Panc1 (cell line): Measurements from ENCODE around the gene DPYD. TPM values are rescaled to one million over a fixed set of nuclear protein-coding genes. Genes with fewer than 3 reads are reported as not detected.

Experiments
- ATAC-seq: fragments of 200-7000 bp; cut with Tn5 transposase; 2 replicates; pipeline ENCODE4 v1.9.1; 2020; ENCODE audit warnings: mild to moderate bottlenecking, moderate library complexity
- BruUV-seq: library from RNA; stranded (reverse); fragments of 400-500 nt; replicated peaks from 2 replicates; lab custom pipeline; 2021; lab: Mats Ljungman, UMichigan
- CTCF ChIA-PET: fragments of 300-600 bp; sonication (Branson Sonifier 250); formaldehyde crosslinking; loops from one replicate; lab custom pipeline; 2022; ENCODE audit warnings: antibody characterized with exemption; lab: Charles Lee
- POLR2A ChIA-PET: fragments of 300-600 bp; sonication (Branson Sonifier 250); formaldehyde crosslinking; loops from one replicate; lab custom pipeline; 2022; ENCODE audit warnings: antibody characterized with exemption; lab: Charles Lee
- DNase-seq: peaks from one replicate; pipeline ENCODE4 v3.0.0-alpha.2; 2010; ENCODE audit warnings: low read depth, low spot score
- H3K27ac ChIP-seq: 2 replicates; pipeline ENCODE4 v1.5.1; 2011; ENCODE audit warnings: mild to moderate bottlenecking, low read length, inconsistent platforms
- H3K27me3 ChIP-seq: fragments of 200-500 bp; sonication (Bioruptor generic); 2 replicates; pipeline ENCODE4 v1.6.0; 2014; ENCODE audit warnings: low read length, inconsistent platforms; ENCODE audit not compliant: control insufficient read depth, insufficient read depth
- H3K36me3 ChIP-seq: fragments of 200-500 bp; sonication (Bioruptor generic); 2 replicates; pipeline ENCODE4 v1.5.1; 2014; ENCODE audit warnings: inconsistent platforms, mild to moderate bottlenecking, low read length, moderate library complexity; ENCODE audit not compliant: control insufficient read depth, insufficient read depth
- H3K4me1 ChIP-seq: 2 replicates; pipeline ENCODE4 v1.5.1; 2011; ENCODE audit warnings: inconsistent platforms, mild to moderate bottlenecking, low read length, moderate library complexity; ENCODE audit not compliant: control insufficient read depth, insufficient read depth
- H3K4me3 ChIP-seq, 2 experiments: 2 replicates each; pipeline ENCODE4 v1.5.1; 2011 to 2012; ENCODE audit warnings: low read depth in 2 of 2, low read length in 2 of 2, mild to moderate bottlenecking in 2 of 2, inconsistent platforms in 1 of 2, moderate library complexity in 1 of 2
- H3K9me3 ChIP-seq: fragments of 200-500 bp; sonication (Bioruptor generic); 2 replicates; pipeline ENCODE4 v1.5.1; 2014; ENCODE audit warnings: low read depth, mild to moderate bottlenecking, inconsistent platforms, low read length, moderate library complexity; ENCODE audit not compliant: control insufficient read depth, insufficient read depth
- POLR2AphosphoS5 ChIP-seq: IDR thresholded peaks from 2 replicates; pipeline ENCODE4 v1.6.1; 2012; ENCODE audit warnings: mild to moderate bottlenecking, low read depth, low read length, moderate library complexity
- SIN3A ChIP-seq: IDR thresholded peaks from 2 replicates; pipeline ENCODE4 v1.6.1; 2012; ENCODE audit warnings: low read depth, mild to moderate bottlenecking, low read length, moderate library complexity, borderline replicate concordance; ENCODE audit not compliant: insufficient read depth
- TCF7L2 ChIP-seq: IDR thresholded peaks from 2 replicates; pipeline ENCODE4 v1.6.1; 2011; ENCODE audit warnings: mild to moderate bottlenecking, low read depth, low read length, inconsistent platforms
- in situ Hi-C: cut with HindIII; loops from 2 replicates; pipeline ENCODE4 v1.10.0; 2016; ENCODE audit warnings: low sequenced_read_pairs, low pct_unique_long_range_greater_than_20kb
- intact Hi-C: fragments of 100-400 bp; cut with micrococcal nuclease; formaldehyde crosslinking; loops from one replicate; pipeline ENCODE4 v1.10.0; 2022; ENCODE audit not compliant: unreplicated experiment
- total RNA-seq: library from RNA; stranded (reverse); gene quantifications from one replicate; pipeline ENCODE4 v1.2.1, GENCODE V29; 2021; ENCODE audit not compliant: unreplicated experiment
- TF ChIP-seq, protein P1 (sequence below): fragments of 450-650 bp; IDR thresholded peaks from 2 replicates; pipeline ENCODE4 v1.5.1; 2017; ENCODE audit warnings: mild to moderate bottlenecking
- TF ChIP-seq, protein P2 (sequence below), 2 experiments: IDR thresholded peaks; 2 replicates each; pipeline ENCODE4 v1.6.1; 2011 to 2012; ENCODE audit warnings: low read depth in 2 of 2, control low read depth in 1 of 2, low read length in 1 of 2, mild to moderate bottlenecking in 1 of 2, moderate library complexity in 1 of 2; ENCODE audit not compliant: insufficient read depth in 1 of 2

The DPYD gene
- total RNA-seq, 1 experiment from 2014 or later, result 2.0 TPM

DNA sequence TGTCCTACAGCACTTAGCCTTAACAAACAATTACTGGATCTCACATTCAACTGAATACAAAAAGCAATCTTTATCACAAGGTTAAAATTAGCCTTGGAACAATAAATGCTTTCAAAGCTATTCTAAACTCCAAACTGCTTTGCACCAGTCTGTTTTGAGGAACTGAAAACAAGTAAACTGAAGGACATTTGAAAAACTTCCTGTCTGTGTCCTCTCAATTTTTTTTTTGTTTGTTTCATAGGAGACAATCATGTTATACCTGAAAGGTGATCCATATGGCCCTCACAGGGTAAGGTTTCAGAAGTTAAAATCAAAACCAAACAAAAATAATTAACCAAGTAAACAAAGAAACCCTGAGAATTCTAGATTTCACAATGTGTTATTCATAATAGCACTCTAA lies 459.1 kb downstream of the DPYD start:
- in situ Hi-C loops, result no loop called here
- TF ChIP-seq, protein P1, sequence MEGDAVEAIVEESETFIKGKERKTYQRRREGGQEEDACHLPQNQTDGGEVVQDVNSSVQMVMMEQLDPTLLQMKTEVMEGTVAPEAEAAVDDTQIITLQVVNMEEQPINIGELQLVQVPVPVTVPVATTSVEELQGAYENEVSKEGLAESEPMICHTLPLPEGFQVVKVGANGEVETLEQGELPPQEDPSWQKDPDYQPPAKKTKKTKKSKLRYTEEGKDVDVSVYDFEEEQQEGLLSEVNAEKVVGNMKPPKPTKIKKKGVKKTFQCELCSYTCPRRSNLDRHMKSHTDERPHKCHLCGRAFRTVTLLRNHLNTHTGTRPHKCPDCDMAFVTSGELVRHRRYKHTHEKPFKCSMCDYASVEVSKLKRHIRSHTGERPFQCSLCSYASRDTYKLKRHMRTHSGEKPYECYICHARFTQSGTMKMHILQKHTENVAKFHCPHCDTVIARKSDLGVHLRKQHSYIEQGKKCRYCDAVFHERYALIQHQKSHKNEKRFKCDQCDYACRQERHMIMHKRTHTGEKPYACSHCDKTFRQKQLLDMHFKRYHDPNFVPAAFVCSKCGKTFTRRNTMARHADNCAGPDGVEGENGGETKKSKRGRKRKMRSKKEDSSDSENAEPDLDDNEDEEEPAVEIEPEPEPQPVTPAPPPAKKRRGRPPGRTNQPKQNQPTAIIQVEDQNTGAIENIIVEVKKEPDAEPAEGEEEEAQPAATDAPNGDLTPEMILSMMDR, result no peak
- TF ChIP-seq, protein P2, sequence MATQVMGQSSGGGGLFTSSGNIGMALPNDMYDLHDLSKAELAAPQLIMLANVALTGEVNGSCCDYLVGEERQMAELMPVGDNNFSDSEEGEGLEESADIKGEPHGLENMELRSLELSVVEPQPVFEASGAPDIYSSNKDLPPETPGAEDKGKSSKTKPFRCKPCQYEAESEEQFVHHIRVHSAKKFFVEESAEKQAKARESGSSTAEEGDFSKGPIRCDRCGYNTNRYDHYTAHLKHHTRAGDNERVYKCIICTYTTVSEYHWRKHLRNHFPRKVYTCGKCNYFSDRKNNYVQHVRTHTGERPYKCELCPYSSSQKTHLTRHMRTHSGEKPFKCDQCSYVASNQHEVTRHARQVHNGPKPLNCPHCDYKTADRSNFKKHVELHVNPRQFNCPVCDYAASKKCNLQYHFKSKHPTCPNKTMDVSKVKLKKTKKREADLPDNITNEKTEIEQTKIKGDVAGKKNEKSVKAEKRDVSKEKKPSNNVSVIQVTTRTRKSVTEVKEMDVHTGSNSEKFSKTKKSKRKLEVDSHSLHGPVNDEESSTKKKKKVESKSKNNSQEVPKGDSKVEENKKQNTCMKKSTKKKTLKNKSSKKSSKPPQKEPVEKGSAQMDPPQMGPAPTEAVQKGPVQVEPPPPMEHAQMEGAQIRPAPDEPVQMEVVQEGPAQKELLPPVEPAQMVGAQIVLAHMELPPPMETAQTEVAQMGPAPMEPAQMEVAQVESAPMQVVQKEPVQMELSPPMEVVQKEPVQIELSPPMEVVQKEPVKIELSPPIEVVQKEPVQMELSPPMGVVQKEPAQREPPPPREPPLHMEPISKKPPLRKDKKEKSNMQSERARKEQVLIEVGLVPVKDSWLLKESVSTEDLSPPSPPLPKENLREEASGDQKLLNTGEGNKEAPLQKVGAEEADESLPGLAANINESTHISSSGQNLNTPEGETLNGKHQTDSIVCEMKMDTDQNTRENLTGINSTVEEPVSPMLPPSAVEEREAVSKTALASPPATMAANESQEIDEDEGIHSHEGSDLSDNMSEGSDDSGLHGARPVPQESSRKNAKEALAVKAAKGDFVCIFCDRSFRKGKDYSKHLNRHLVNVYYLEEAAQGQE (IDR thresholded peaks at IDR 0.05; ENCODE audit: insufficient read depth in 1 of 2, low read depth in 2 of 2, low read length in 1 of 2), result no peak
- TF ChIP-seq POLR2AphosphoS5 (no peak), SIN3A (no peak), TCF7L2 (no peak)
- no peaks in the 10 kb centered on the region for H3K4me1 ChIP-seq
- ChIA-PET CTCF (no interaction called here), POLR2A (no interaction called here)
- H3K9me3 ChIP-seq, result no peaks in the 10 kb centered on the region
- H3K27me3 ChIP-seq, result no peaks in the 10 kb centered on the region
- no peak overlapping the region for H3K4me3 ChIP-seq
- DNase-seq (no peak), ATAC-seq (no peak)
- BruUV-seq, result no TSS peak
- H3K27ac ChIP-seq, result no peak overlapping the region
- H3K36me3 ChIP-seq, result no peaks in the 10 kb centered on the region
- intact Hi-C loops, result no loop called here

DNA sequence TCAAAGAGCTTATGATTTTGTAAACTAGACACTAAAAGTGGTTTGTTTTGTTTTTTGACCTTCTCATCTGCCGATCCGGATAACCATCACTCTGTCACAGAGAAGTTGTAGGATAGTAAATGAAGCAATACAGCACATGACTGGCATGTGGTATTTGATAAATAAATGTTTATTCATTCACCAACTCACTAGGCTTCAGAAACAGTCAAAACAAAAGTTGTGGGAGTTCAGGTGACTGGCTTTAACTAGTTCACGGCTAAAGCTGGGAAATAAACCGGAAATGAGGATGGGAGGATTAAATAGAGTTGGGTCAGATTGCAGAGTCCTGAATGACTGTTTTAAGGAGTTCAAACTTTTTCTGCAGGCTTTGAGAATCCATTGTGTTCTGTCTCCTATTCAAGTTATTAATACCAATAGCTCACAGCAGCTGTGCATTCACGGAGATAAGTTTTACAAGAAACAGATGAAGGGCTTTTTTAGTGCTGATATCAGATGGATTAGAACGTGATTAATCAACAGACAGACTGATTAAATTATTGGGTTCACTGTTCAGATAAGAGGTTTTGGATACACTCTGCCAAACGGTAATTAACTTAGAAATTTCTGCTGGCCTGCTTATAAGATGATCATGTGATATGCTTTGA lies 463.3 kb downstream of the DPYD start:
- CTCF ChIA-PET, result no interaction called here
- Histone ChIP-seq H3K27ac (no peak overlapping the region), H3K36me3 (no peaks in the 10 kb centered on the region), H3K27me3 (no peaks in the 10 kb centered on the region), H3K4me3 (no peak overlapping the region), H3K9me3 (no peaks in the 10 kb centered on the region), H3K4me1 (no peaks in the 10 kb centered on the region)
- no peak for DNase-seq
- POLR2A ChIA-PET, result no interaction called here
- no peak for ATAC-seq
- in situ Hi-C loops (no loop called here), intact Hi-C loops (no loop called here)
- TF ChIP-seq, protein P1, result no peak
- TF ChIP-seq SIN3A (no peak), POLR2AphosphoS5 (no peak), TCF7L2 (no peak)
- TF ChIP-seq, protein P2 (IDR thresholded peaks at IDR 0.05; ENCODE audit: insufficient read depth in 1 of 2, low read depth in 2 of 2, low read length in 1 of 2), result no peak
- no TSS peak for BruUV-seq
